ENCODE results near the gene CDH23. TPM values are rescaled to one million over a fixed set of nuclear protein-coding genes. Genes with fewer than 3 reads are reported as not detected.

CDH23 gene
- total RNA-seq, 8 experiments from 2014 or later = 1.6 to 81.3 (median 3.3) TPM

DNA sequence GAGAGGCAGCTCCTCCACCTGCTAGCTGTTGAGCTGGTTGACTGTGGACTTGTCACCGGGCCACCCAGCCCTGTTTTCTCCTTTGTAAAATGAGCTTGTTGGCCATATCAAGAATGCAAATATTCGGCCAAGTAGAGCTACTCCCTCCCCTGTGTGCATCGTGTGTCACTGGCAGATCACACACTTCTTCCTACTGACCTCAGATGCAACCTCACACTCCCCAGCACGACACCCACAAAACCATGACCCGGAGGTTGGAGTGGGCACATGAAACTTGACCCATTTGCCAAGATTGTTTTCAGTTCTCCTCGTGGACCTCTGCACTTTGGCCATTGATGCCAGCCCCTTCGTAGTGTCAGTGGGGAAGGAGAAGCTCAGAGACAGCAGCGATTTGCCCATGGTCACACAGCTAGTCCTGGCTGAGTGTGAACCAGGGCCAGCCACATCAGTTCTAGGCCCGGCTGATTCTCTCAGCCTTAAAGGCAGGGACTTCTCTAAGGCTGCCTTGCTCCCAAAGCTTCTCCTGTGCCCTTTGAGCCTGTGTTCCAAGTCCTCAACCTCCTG lies 101.1 kb downstream of the CDH23 start:
- Histone ChIP-seq H3K4me1 (replicated peaks in 1 of 2) (peaks cover 28 to 34% of the 10 kb centered on the region in 2 donors), H3K27ac (peak overlapping the region; percentile 6 to 39), H3K4me3 (no peak overlapping the region)
- peak in 2 of 8 experiments; percentile 84 for ATAC-seq (replicated peaks in 6 of 8)
- in situ Hi-C loops (cut with MboI; ENCODE audit: low pct_unique_long_range_greater_than_20kb in 2 of 9, low sequenced_read_pairs in 9 of 9, unreplicated experiment in 9 of 9) = no loop called here
- WGBS, 10 experiments = 0 to 94% (median 61%) methylated on average over 1 to 7 of the region's 9 CpGs; no CpG with 5 or more reads in 5 of the 10 experiments

DNA sequence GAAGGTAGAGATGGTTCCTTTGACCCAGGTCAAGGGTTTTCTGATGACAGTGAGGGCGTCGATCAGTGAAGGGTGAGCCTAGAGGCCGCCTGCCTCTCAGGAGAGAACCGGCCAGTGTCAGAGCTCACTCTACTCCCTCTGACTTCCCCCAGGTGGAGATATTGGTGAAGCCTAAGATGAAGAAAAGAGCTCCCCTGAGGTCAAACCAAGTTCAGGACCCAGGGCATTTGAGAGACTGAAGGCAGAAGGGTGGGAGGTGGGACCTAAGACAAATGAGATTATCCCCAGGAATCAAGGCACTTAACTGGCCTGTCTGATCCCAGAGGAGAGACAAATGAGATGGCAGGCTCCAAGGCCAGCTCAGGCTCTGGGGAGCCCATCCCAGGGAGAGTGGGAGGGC lies 104.7 kb downstream of the CDH23 start:
- peak in 1 of 8 experiments; percentile 20 for ATAC-seq (replicated peaks in 6 of 8)
- in situ Hi-C loops (cut with MboI; ENCODE audit: low pct_unique_long_range_greater_than_20kb in 2 of 9, low sequenced_read_pairs in 9 of 9, unreplicated experiment in 9 of 9) = no loop called here
- Histone ChIP-seq H3K4me3 (no peak overlapping the region), H3K27ac (peak overlapping the region in 1 of 2 donors; percentile 21), H3K4me1 (replicated peaks in 1 of 2) (peaks cover 30 to 34% of the 10 kb centered on the region in 2 donors)
- WGBS, 10 experiments = 82 to 100% (median 94%) methylated on average over 1 to 4 of the region's 4 CpGs; no CpG with 5 or more reads in 7 of the 10 experiments

DNA sequence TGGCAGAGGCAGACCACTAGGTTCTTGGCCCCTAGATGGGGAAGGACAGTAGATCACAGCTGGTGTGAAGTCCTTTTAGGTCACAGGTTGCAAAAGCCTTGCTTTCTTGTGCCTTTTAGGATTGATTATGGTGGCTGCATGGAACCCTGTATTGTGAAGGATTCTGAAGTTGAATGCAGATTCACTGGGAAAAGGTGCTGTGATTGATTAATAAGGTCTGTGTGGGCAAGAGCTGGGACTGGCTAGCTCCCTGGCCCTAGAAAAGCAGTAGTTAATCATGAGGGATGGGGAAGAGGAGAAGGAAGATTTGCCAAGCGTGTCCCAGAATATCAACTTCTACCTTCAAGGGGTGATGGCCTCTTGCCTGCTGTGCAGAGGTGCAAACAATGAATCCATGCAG lies 105.5 kb downstream of the CDH23 start:
- H3K27ac ChIP-seq = peak overlapping the region in 1 of 2 donors; percentile 21
- H3K4me1 ChIP-seq (replicated peaks in 1 of 2) = peaks cover 25 to 27% of the 10 kb centered on the region in 2 donors
- 67 to 100% (median 100%) methylated on average over 1 of the region's 1 CpG; no CpG with 5 or more reads in 4 of the 10 experiments for WGBS, 10 experiments
- peak in 5 of 8 experiments; percentile 28 to 75 (median 58) for ATAC-seq (replicated peaks in 6 of 8)
- in situ Hi-C loops (cut with MboI; ENCODE audit: low pct_unique_long_range_greater_than_20kb in 2 of 9, low sequenced_read_pairs in 9 of 9, unreplicated experiment in 9 of 9) = no loop called here
- no peak overlapping the region for H3K4me3 ChIP-seq

DNA sequence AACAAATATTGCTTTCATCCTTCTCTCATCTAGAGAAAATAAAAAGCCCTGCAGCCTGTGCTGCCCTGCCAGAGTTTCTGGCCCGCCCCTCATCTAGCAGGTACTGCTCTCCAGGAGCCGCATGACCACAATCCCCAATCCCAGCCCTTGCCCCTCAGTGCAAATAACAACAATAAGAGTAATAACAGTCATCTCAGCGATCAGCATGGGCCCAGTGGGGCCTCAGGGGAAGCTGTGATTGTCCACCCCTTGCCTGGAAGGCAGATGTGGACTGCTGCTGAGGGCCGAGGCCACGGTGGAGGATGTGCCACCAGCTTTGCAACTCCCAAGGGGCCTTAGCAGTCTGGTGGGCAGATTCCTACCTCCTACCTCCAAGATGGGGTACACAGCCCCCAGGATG lies 106.1 kb downstream of the CDH23 start:
- Histone ChIP-seq H3K4me3 (no peak overlapping the region), H3K4me1 (replicated peaks in 1 of 2) (peaks cover 19 to 20% of the 10 kb centered on the region in 2 donors), H3K27ac (peak overlapping the region in 1 of 2 donors; percentile 11)
- 53 to 75% methylated on average over 3 to 4 of the region's 5 CpGs; no CpG with 5 or more reads in 8 of the 10 experiments for WGBS, 10 experiments
- ATAC-seq (replicated peaks in 6 of 8) = peak in 3 of 8 experiments; percentile 18 to 23 (median 22)
- in situ Hi-C loops (cut with MboI; ENCODE audit: low pct_unique_long_range_greater_than_20kb in 2 of 9, low sequenced_read_pairs in 9 of 9, unreplicated experiment in 9 of 9) = no loop called here

DNA sequence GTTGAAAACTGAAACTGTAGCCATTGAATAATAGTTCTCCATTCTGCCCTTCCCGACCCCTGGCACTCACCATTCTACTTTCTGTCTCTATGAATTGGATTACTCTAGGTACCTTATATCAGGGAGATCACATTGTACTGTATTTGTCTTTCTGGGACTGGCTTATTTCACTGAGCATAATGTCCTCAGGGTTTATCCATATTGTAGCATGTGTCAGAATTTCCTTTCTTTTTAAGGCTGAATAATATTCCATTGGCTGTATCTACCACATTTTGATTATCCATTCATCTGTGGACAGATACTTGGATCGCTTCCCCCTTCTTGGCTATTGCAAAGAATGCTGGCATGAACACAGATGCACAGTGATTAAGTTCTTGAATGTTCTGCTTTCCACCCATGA lies 107.4 kb downstream of the CDH23 start:
- WGBS, 10 experiments = 4 to 100% (median 62%) methylated on average over 1 to 2 of the region's 2 CpGs; no CpG with 5 or more reads in 2 of the 10 experiments
- peak in 3 of 8 experiments; percentile 57 to 74 (median 67) for ATAC-seq (replicated peaks in 6 of 8)
- peaks cover 18 to 20% of the 10 kb centered on the region in 2 donors for H3K4me1 ChIP-seq (replicated peaks in 1 of 2)
- H3K27ac ChIP-seq = no peak overlapping the region
- no peak overlapping the region for H3K4me3 ChIP-seq
- in situ Hi-C loops (cut with MboI; ENCODE audit: low pct_unique_long_range_greater_than_20kb in 2 of 9, low sequenced_read_pairs in 9 of 9, unreplicated experiment in 9 of 9) = no loop called here

DNA sequence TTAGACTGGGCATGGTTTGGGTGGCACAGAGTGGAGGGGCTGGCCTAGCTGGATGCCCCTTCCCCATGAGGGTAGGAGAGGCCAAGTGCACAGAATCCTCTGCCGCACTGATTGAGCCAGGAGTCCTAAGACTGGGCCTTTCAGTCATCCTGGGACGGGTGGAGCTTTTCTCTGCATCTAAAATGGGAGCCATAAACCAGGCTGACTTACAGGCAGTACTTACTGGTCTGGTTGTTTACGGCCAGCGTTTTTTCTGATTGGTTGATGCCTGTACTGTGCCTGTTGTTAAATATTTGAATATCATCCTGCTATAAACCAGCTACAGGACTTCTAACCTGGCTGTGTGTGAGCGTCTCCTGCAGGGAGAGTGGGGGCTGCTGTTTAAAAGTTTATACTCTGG lies 107.8 kb downstream of the CDH23 start:
- H3K4me1 ChIP-seq (replicated peaks in 1 of 2) = peaks cover 18 to 20% of the 10 kb centered on the region in 2 donors
- no peak overlapping the region for H3K4me3 ChIP-seq
- 8 to 100% (median 78%) methylated on average over 1 to 4 of the region's 5 CpGs; no CpG with 5 or more reads in 3 of the 10 experiments for WGBS, 10 experiments
- no peak overlapping the region for H3K27ac ChIP-seq
- in situ Hi-C loops (cut with MboI; ENCODE audit: low pct_unique_long_range_greater_than_20kb in 2 of 9, low sequenced_read_pairs in 9 of 9, unreplicated experiment in 9 of 9) = no loop called here
- peak in 3 of 8 experiments; percentile 69 to 94 (median 87) for ATAC-seq (replicated peaks in 6 of 8)

DNA sequence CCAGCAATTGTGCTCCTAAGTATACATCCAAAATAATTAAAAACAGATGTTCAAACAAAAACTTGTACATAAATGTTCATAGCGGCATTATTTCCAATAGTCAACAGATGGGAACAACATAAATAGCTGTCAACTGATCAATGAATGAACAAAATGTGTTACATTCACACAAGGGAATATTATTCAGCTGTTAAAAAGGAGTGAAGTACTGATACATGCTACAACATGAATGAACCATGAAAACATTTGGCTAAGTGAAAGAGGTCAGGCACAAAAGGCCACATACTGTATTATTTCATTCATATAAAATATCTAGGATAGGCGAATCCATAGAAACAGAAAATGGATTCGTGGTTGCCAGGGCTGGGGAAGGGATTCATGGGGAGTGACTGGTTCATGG lies 109.1 kb downstream of the CDH23 start:
- Histone ChIP-seq H3K4me3 (no peak overlapping the region), H3K27ac (no peak overlapping the region), H3K4me1 (replicated peaks in 1 of 2) (peaks cover 18 to 20% of the 10 kb centered on the region in 2 donors)
- in situ Hi-C loops (cut with MboI; ENCODE audit: low pct_unique_long_range_greater_than_20kb in 2 of 9, low sequenced_read_pairs in 9 of 9, unreplicated experiment in 9 of 9) = no loop called here
- ATAC-seq (replicated peaks in 6 of 8) = no peak
- 77 to 100% (median 100%) methylated on average over 1 to 3 of the region's 3 CpGs; no CpG with 5 or more reads in 1 of the 10 experiments for whole genome bisulfite sequencing, 10 experiments

DNA sequence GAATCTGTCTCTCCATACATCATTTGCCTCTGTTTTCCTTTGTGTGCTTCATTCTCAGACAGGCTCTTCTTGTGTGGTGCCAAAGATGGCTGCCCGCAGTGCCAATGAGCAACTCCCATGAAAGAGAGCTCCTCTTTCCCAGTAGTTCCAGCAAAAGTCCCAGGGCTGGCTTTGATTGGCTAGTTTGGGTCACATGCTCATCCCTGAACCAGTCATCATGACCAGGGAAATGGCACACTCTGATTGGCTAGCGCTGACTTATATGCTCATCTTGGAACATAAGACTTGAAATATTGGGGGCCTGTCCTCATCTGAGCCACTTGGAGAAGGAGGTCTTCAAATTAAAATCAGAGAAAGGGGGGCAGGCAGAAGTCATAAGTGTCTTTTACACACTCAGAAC lies 112.7 kb downstream of the CDH23 start:
- in situ Hi-C loops (cut with MboI; ENCODE audit: low pct_unique_long_range_greater_than_20kb in 2 of 9, low sequenced_read_pairs in 9 of 9, unreplicated experiment in 9 of 9) = no loop called here
- H3K4me1 ChIP-seq (replicated peaks in 1 of 2) = peaks cover 14 to 20% of the 10 kb centered on the region in 2 donors
- 0 to 80% (median 37%) methylated on average over 1 to 2 of the region's 2 CpGs; no CpG with 5 or more reads in 4 of the 10 experiments for WGBS, 10 experiments
- no peak overlapping the region for H3K4me3 ChIP-seq
- ATAC-seq (replicated peaks in 6 of 8) = no peak
- H3K27ac ChIP-seq = no peak overlapping the region

DNA sequence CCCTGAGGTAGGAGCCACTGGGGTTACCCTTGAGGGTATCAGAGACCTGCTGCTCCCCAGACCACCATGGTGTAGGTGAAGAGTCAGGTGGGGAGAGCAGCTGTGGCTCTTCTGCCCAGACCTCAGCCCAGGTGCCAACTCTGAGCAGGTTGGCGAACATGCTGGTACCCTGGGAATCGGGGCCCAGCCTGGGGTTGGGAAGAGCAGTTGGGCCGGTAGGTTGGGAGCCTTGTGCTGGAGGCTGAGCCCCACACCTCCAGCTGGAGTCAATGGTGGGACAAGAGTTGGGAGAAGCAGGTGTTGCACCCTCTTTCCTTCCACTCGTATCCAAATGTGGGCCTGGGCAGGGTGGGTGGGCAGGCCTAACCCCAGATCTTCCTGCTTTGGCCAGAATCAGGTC lies 114.5 kb downstream of the CDH23 start:
- Histone ChIP-seq H3K27ac (no peak overlapping the region), H3K4me1 (replicated peaks in 1 of 2) (peaks cover 29 to 33% of the 10 kb centered on the region in 2 donors), H3K4me3 (no peak overlapping the region)
- ATAC-seq (replicated peaks in 6 of 8) = no peak
- 100% methylated on average over 1 of the region's 4 CpGs; no CpG with 5 or more reads in 8 of the 10 experiments for WGBS, 10 experiments
- in situ Hi-C loops (cut with MboI; ENCODE audit: low pct_unique_long_range_greater_than_20kb in 2 of 9, low sequenced_read_pairs in 9 of 9, unreplicated experiment in 9 of 9) = no loop called here

DNA sequence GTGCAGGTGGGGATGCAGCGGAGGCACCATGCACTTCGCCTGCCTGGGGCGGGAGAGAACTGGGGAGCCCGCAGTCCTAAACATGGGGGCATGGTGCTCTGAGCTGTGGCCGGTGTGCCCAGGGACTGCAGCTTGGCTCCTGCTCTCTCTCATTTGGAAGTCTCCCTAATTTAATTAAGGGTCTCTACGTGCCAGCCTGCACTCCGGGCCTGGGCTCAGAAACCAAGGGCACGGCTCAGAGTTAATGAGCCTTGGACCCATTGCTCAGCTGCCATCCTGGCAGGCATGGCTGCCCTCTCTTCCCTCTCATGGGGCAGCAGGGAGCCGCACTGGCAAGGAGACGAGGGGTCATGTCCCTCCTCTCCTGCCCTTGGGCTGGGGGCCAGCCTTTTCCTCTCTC lies 115.6 kb downstream of the CDH23 start:
- Histone ChIP-seq H3K27ac (no peak overlapping the region), H3K4me1 (replicated peaks in 1 of 2) (peaks cover 40 to 43% of the 10 kb centered on the region in 2 donors), H3K4me3 (no peak overlapping the region)
- in situ Hi-C loops (cut with MboI; ENCODE audit: low pct_unique_long_range_greater_than_20kb in 2 of 9, low sequenced_read_pairs in 9 of 9, unreplicated experiment in 9 of 9) = no loop called here
- no peak for ATAC-seq (replicated peaks in 6 of 8)
- WGBS, 10 experiments = 84 to 100% (median 95%) methylated on average over 1 to 5 of the region's 10 CpGs; no CpG with 5 or more reads in 6 of the 10 experiments

DNA sequence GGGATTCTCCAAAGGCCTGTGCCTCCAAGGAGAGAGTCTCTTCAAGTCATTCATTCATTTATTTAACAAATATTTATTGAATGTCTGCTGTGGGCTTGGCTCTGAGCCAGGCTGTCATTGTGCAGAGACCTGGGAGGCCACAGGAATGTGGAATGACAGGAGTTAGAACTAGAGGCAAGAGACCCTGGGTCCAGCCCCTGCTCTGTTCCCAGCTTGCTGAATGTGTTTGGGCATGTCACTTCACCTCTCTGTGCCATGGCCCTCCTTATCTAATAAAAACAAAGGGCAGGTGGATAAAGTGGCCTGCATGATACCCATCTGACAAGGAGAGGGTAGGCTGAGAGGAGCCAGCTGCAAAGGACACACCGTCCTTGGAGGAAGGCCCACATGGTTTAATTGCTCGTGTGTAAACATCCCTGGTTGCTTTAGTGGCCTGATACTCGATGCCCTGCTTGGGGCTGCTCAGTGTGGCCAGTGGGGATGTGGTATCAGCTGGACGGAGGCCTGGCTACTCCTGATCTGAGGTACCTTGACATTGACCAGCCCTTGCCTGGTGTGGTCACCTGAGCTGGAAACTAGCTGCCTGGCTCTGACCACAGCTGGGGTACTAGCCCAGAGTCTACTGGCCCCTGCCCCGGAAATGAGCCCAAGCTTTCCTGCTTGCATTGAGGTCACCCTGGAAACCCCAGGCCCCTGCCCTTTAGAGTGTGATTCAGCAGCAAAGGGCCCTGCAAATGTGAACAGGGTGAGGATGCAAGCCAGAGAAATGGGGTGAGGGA lies 116.2 kb downstream of the CDH23 start:
- peak in 4 of 8 experiments; percentile 1 to 59 (median 8) for ATAC-seq (replicated peaks in 6 of 8)
- no peak overlapping the region for H3K27ac ChIP-seq
- no peak overlapping the region for H3K4me3 ChIP-seq
- peaks cover 47 to 48% of the 10 kb centered on the region in 2 donors for H3K4me1 ChIP-seq (replicated peaks in 1 of 2)
- in situ Hi-C loops (cut with MboI; ENCODE audit: low pct_unique_long_range_greater_than_20kb in 2 of 9, low sequenced_read_pairs in 9 of 9, unreplicated experiment in 9 of 9) = no loop called here
- WGBS, 10 experiments = 33 to 58% methylated on average over 2 to 3 of the region's 5 CpGs; no CpG with 5 or more reads in 8 of the 10 experiments

DNA sequence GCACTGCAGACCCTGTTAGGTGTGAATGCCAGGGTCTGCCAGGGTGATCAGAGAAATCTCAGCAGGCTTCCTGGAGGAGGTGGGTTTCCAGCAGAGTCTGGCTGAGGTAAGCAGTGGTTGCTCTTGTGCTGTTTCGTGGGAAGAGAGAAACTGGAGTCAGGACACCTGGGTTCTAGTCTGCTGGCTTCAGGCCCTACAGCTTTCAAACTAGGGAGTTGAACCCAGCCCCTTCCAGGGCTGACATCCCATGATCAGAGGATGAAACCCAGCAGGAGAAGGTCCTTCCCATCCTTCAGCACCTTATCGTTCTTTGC lies 116.8 kb downstream of the CDH23 start:
- Histone ChIP-seq H3K27ac (no peak overlapping the region), H3K4me1 (replicated peaks in 1 of 2) (peaks cover 52 to 53% of the 10 kb centered on the region in 2 donors), H3K4me3 (no peak overlapping the region)
- WGBS, 10 experiments = 33 to 100% (median 90%) methylated on average over 1 to 2 of the region's 2 CpGs; no CpG with 5 or more reads in 5 of the 10 experiments
- in situ Hi-C loops (cut with MboI; ENCODE audit: low pct_unique_long_range_greater_than_20kb in 2 of 9, low sequenced_read_pairs in 9 of 9, unreplicated experiment in 9 of 9) = no loop called here
- no peak for ATAC-seq (replicated peaks in 6 of 8)

DNA sequence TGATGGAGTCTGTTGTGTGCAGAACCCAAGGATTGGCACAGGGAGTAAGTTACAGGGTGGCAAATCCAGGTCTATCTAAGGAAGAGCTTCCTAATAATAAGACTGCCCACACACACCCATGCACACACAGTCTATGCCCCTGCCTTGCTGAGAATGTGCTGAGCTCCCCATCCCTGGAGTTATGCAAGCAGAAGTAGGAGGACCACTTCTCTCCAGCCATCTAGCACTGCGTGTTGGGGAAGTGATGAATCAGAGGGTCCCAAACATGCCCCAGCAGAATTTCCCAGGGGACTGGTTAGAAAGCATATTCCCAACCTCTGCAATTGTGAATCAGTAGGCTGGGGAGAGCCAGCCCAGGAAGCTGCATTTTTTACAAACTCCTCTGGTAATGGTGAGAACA lies 117.2 kb downstream of the CDH23 start:
- Histone ChIP-seq H3K4me1 (replicated peaks in 1 of 2) (peaks cover 56 to 57% of the 10 kb centered on the region in 2 donors), H3K27ac (no peak overlapping the region), H3K4me3 (no peak overlapping the region)
- WGBS, 10 experiments = 60 to 80% methylated on average over 1 of the region's 1 CpG; no CpG with 5 or more reads in 8 of the 10 experiments
- in situ Hi-C loops (cut with MboI; ENCODE audit: low pct_unique_long_range_greater_than_20kb in 2 of 9, low sequenced_read_pairs in 9 of 9, unreplicated experiment in 9 of 9) = no loop called here
- no peak for ATAC-seq (replicated peaks in 6 of 8)

Data from motor neuron (in vitro differentiated cells).